HepG2 (cell line): ENCODE results near the gene CTSW. TPM values are rescaled to one million over a fixed set of nuclear protein-coding genes. Genes with fewer than 3 reads are reported as not detected.

Experiments used
- ATAC-seq: fragments of 200-7000 bp; cut with Tn5 transposase; 3 replicates; pipeline ENCODE4 v1.9.1; 2020; ENCODE audit warnings: mild to moderate bottlenecking, moderate library complexity
- BruUV-seq: library from RNA; stranded (reverse); fragments of 400-500 nt; replicated peaks from 2 replicates; lab custom pipeline; 2021; lab: Mats Ljungman, UMichigan
- CTCF ChIA-PET: fragments of 300-600 bp; formaldehyde crosslinking; extraction: SDS; loops from one replicate; lab custom pipeline; 2021; ENCODE audit warnings: low total read pairs, inconsistent platforms, low intra/inter-chr PET ratio; lab: Yijun Ruan, JAX
- POLR2A ChIA-PET: fragments of 350-600 bp; sonication (Branson Sonifier 250); formaldehyde crosslinking; loops from one replicate; lab custom pipeline; 2020; ENCODE audit warnings: antibody characterized with exemption, inconsistent platforms; lab: Yijun Ruan, JAX
- DNase-seq: peaks from one replicate; pipeline ENCODE4 v3.0.0-alpha.2; 2015; ENCODE audit warnings: low spot score
- FAIRE-seq: peaks from 3 replicates; lab custom pipeline; 2011; peaks lifted over from hg19 to GRCh38; lab: Jason Lieb, UNC
- H2AFZ ChIP-seq: one replicate; pipeline ENCODE4 v1.6.1; 2011; ENCODE audit warnings: low read length, inconsistent platforms
- H3K27ac ChIP-seq: fragments of 300-600 bp; 3 replicates; pipeline ENCODE4 v1.8.0; 2011; ENCODE audit warnings: mixed run types, mild to moderate bottlenecking, mixed read lengths, low read length, inconsistent platforms; ENCODE audit not compliant: insufficient read depth; ENCODE audit errors: extremely low read length
- H3K27me3 ChIP-seq, 2 experiments: fragments of 200-600 bp in 1 of 2; 2 replicates in 1 of 2; 3 replicates in 1 of 2; pipeline versions ENCODE4 v1.6.0 to v1.8.0; 2011; ENCODE audit warnings: low read length in 2 of 2, mild to moderate bottlenecking in 2 of 2, moderate library complexity in 2 of 2, inconsistent platforms in 1 of 2; ENCODE audit not compliant: insufficient read depth in 2 of 2, control insufficient read depth in 1 of 2
- H3K36me3 ChIP-seq, 2 experiments: fragments of 200-600 bp in 1 of 2; replicated peaks in 1 of 2; 2 replicates in 1 of 2; 3 replicates in 1 of 2; pipeline versions ENCODE4 v1.5.1 to v1.8.0; 2011; ENCODE audit warnings: low read length in 2 of 2, inconsistent platforms in 1 of 2; ENCODE audit not compliant: insufficient read depth in 2 of 2, control insufficient read depth in 1 of 2
- H3K4me1 ChIP-seq: 2 replicates; pipeline ENCODE4 v1.5.1; 2012; ENCODE audit warnings: low read length, inconsistent platforms; ENCODE audit not compliant: insufficient read depth
- H3K4me2 ChIP-seq: 2 replicates; pipeline ENCODE4 v1.6.0; 2011; ENCODE audit warnings: low read depth, low read length, inconsistent platforms
- H3K4me3 ChIP-seq, 3 experiments: fragments of 200-600 bp in 1 of 3; sonication (generic), shearing (Covaris generic) in 1 of 3; replicated peaks in 1 of 3; 2 replicates each; pipeline ENCODE4 v1.5.1; 2011 to 2016; ENCODE audit warnings: low read length in 3 of 3, inconsistent platforms in 2 of 3, low read depth in 2 of 3, mild to moderate bottlenecking in 2 of 3, control low read depth in 1 of 3, mixed read lengths in 1 of 3; ENCODE audit not compliant: insufficient read depth in 1 of 3
- H3K79me2 ChIP-seq: one replicate; pipeline ENCODE4 v1.6.1; 2011; ENCODE audit warnings: low read length, inconsistent platforms; ENCODE audit not compliant: insufficient read depth
- H3K9ac ChIP-seq: 2 replicates; pipeline ENCODE4 v1.6.0; 2011; ENCODE audit warnings: mild to moderate bottlenecking, low read depth, low read length, inconsistent platforms; ENCODE audit not compliant: insufficient read depth
- H3K9me3 ChIP-seq: 2 replicates; pipeline ENCODE4 v1.5.1; 2012; ENCODE audit warnings: mild to moderate bottlenecking, low read length
- H4K20me1 ChIP-seq: 2 replicates; pipeline ENCODE4 v1.6.0; 2011; ENCODE audit warnings: inconsistent platforms, mild to moderate bottlenecking, low read length, moderate library complexity; ENCODE audit not compliant: insufficient read depth
- AHR ChIP-seq: IDR thresholded peaks from 2 replicates; pipeline ENCODE4 v1.6.1; 2018; ENCODE audit warnings: missing genetic modification reagents, missing compliant biosample characterization
- FOXK1 ChIP-seq: sonication (generic); formaldehyde crosslinking; IDR thresholded peaks from 2 replicates; pipeline ENCODE4 v1.4.0; 2020; ENCODE audit warnings: low read depth, missing genetic modification reagents, borderline replicate concordance
- FOXM1 ChIP-seq: sonication (generic); formaldehyde crosslinking; IDR thresholded peaks from 2 replicates; pipeline ENCODE4 v1.5.0; 2020; ENCODE audit warnings: missing genetic modification reagents
- FOXP4 ChIP-seq: sonication (generic); formaldehyde crosslinking; IDR thresholded peaks from 2 replicates; pipeline ENCODE4 v1.4.0; 2020; ENCODE audit warnings: missing genetic modification reagents
- HDAC1 ChIP-seq: sonication (generic); formaldehyde crosslinking; IDR thresholded peaks from 2 replicates; pipeline ENCODE4 v1.5.1; 2020; ENCODE audit warnings: mild to moderate bottlenecking, missing genetic modification reagents
- HIVEP1 ChIP-seq: sonication (generic); formaldehyde crosslinking; IDR thresholded peaks from 2 replicates; pipeline ENCODE4 v1.4.0; 2020; ENCODE audit warnings: mild to moderate bottlenecking, missing genetic modification reagents
- HOXD1 ChIP-seq: sonication (generic); formaldehyde crosslinking; IDR thresholded peaks from 2 replicates; pipeline ENCODE4 v1.5.0; 2020; ENCODE audit warnings: missing genetic modification reagents
- SKIL ChIP-seq: sonication (generic); formaldehyde crosslinking; IDR thresholded peaks from 2 replicates; pipeline ENCODE4 v1.8.0; 2022; ENCODE audit warnings: missing genetic modification reagents, mild to moderate bottlenecking, moderate library complexity, borderline replicate concordance
- SUZ12 ChIP-seq: fragments of 150-350 bp; IDR thresholded peaks from 2 replicates; pipeline ENCODE4 v1.6.1; 2014; ENCODE audit warnings: low read depth, low read length
- ZBTB38 ChIP-seq: sonication (generic); formaldehyde crosslinking; IDR thresholded peaks from 2 replicates; pipeline ENCODE4 v1.5.1; 2020; ENCODE audit warnings: mild to moderate bottlenecking, missing genetic modification reagents
- ZBTB43 ChIP-seq: sonication (generic); formaldehyde crosslinking; conservative IDR thresholded peaks from 2 replicates; pipeline ENCODE4 v1.4.0; 2020; ENCODE audit warnings: missing genetic modification reagents
- ZC3H13 ChIP-seq: sonication (generic); formaldehyde crosslinking; IDR thresholded peaks from 2 replicates; pipeline ENCODE4 v1.8.1; 2023; ENCODE audit warnings: mild to moderate bottlenecking, missing genetic modification reagents, moderate library complexity
- ZMAT5 ChIP-seq: sonication (generic); formaldehyde crosslinking; IDR thresholded peaks from 2 replicates; pipeline ENCODE4 v1.5.0; 2020; ENCODE audit warnings: mild to moderate bottlenecking, low read depth, missing genetic modification reagents, borderline replicate concordance
- ZNF598 ChIP-seq: sonication (generic); formaldehyde crosslinking; IDR thresholded peaks from 2 replicates; pipeline ENCODE4 v1.5.1; 2020; ENCODE audit warnings: mild to moderate bottlenecking, missing genetic modification reagents, borderline replicate concordance
- ZNF746 ChIP-seq: sonication (generic); formaldehyde crosslinking; IDR thresholded peaks from 2 replicates; pipeline ENCODE4 v1.8.0; 2022; ENCODE audit warnings: mild to moderate bottlenecking, missing genetic modification reagents
- WGBS: methylation state at CpG from one replicate; pipeline ENCODE4 v1.1.6; 2017; ENCODE audit warnings: low lambda C conversion rate; 5-methylcytosine and 5-hydroxymethylcytosine counted together
- in situ Hi-C: cut with HindIII; loops from 2 replicates; pipeline ENCODE4 v1.10.0; 2017; ENCODE audit warnings: low pct_unique_long_range_greater_than_20kb; ENCODE audit not compliant: extremely low pct_ligation_motif_present
- intact Hi-C: fragments of 100-400 bp; cut with micrococcal nuclease; formaldehyde crosslinking; loops from one replicate; pipeline ENCODE4 v1.10.0; 2022; ENCODE audit not compliant: unreplicated experiment
- polyA plus RNA-seq, 8 experiments: library from polyadenylated mRNA; depleted of rRNA in 3 of 8; stranded (reverse) in 7 of 8; unstranded in 1 of 8; fragments of >200 nt; fragmentation: Illumina TruSeq in 4 of 8; extraction: Trizol in 4 of 8; gene quantifications; 2 replicates each; pipeline versions ENCODE4 v1.2.1 to v1.2.3, GENCODE V29; 2011 to 2016; ENCODE audit warnings: low read depth in 4 of 8, missing spikeins in 1 of 8, mixed read lengths in 1 of 8; ENCODE audit not compliant: insufficient read depth in 1 of 8
- total RNA-seq, 5 experiments: library from RNA; depleted of rRNA; stranded (reverse); fragments of >200 nt; fragmentation: Illumina TruSeq; extraction: Trizol; gene quantifications; 2 replicates each; pipeline ENCODE4 v1.2.3, GENCODE V29; 2016; ENCODE audit warnings: low read depth in 1 of 5

CTSW gene
- total and polyA plus RNA-seq, 2 of the 13 experiments (the other 11 are each of a cell fraction or from before 2014, with no cell fraction given): 0.09 TPM; not detected in 1

- ATAC-seq (no peak), FAIRE-seq (no peak), DNase-seq (no peak)
- BruUV-seq: no TSS peak
- Histone ChIP-seq H3K27me3 (no peaks in the 10 kb centered on the region), H3K9ac (no peak overlapping the region), H2AFZ (no peak overlapping the region), H3K27ac (no peak overlapping the region), H3K4me2 (no peak overlapping the region), H3K79me2 (peaks cover 10% of the 10 kb centered on the region), H3K36me3 (peaks cover 14 to 51% of the 10 kb centered on the region in 2 experiments; a peak in 4 of 5 replicates), H4K20me1 (no peaks in the 10 kb centered on the region), H3K9me3 (no peaks in the 10 kb centered on the region), H3K4me1 (peaks cover 16% of the 10 kb centered on the region), H3K4me3 (no peak overlapping the region)
- CTCF ChIA-PET: no interaction called here
- intact Hi-C loops: no loop called here
- POLR2A ChIA-PET: no interaction called here
- in situ Hi-C loops: no loop called here
- 100% methylated on average over 8 of the region's 18 CpGs for WGBS
- TF ChIP-seq ZBTB43 (CRISPR knock-in tag): no peak
- no peak for TF ChIP-seq SKIL (CRISPR knock-in tag)
- no peak for TF ChIP-seq AHR
- no peak for TF ChIP-seq ZNF746
- no peak for TF ChIP-seq ZBTB38 (CRISPR knock-in tag)
- TF ChIP-seq HDAC1 (CRISPR knock-in tag): no peak
- no peak for TF ChIP-seq FOXP4 (CRISPR knock-in tag)
- no peak for TF ChIP-seq ZMAT5 (CRISPR knock-in tag)
- no peak for TF ChIP-seq FOXK1 (CRISPR knock-in tag)
- TF ChIP-seq ZC3H13 (CRISPR knock-in tag): no peak
- TF ChIP-seq FOXM1 (CRISPR knock-in tag): no peak
- no peak for TF ChIP-seq ZNF598
- TF ChIP-seq SUZ12: no peak
- no peak for TF ChIP-seq HOXD1
- TF ChIP-seq HIVEP1 (CRISPR knock-in tag): no peak
Observed at GRCh38 chr11:65864706-65865471, 14.7 kb upstream of the CTSW start.
